Nephron progenitor cell (in vitro differentiated cells): ENCODE measurements around the gene SPDYE4.

Source experiments
- DNase-seq: peaks from one replicate; pipeline ENCODE4 v3.0.0; 2021
- H3K27ac Mint-ChIP-seq: 2 replicates; pipeline ENCODE4 v1.8.0; 2021; ENCODE audit warnings: mild to moderate bottlenecking, moderate library complexity, mixed read lengths
- H3K27me3 Mint-ChIP-seq: 2 replicates; pipeline ENCODE4 v1.8.0; 2021; ENCODE audit warnings: mild to moderate bottlenecking, low read depth, mixed read lengths; ENCODE audit not compliant: poor library complexity
- H3K36me3 Mint-ChIP-seq: 2 replicates; pipeline ENCODE4 v1.8.0; 2021; ENCODE audit warnings: low read depth, mixed read lengths
- H3K4me1 Mint-ChIP-seq: 2 replicates; pipeline ENCODE4 v1.8.0; 2021; ENCODE audit warnings: mixed read lengths
- H3K4me3 Mint-ChIP-seq: 2 replicates; pipeline ENCODE4 v1.8.0; 2021; ENCODE audit warnings: mild to moderate bottlenecking, moderate library complexity, mixed read lengths
- H3K9me3 Mint-ChIP-seq: 2 replicates; pipeline ENCODE4 v1.8.0; 2021; ENCODE audit warnings: mild to moderate bottlenecking, moderate library complexity, mixed read lengths
- CTCF ChIP-seq: fragments of 200-600 bp; sonication (generic); IDR thresholded peaks from 2 replicates; pipeline ENCODE4 v1.5.0; 2021; ENCODE audit warnings: antibody characterized with exemption

Gene SPDYE4

DNA sequence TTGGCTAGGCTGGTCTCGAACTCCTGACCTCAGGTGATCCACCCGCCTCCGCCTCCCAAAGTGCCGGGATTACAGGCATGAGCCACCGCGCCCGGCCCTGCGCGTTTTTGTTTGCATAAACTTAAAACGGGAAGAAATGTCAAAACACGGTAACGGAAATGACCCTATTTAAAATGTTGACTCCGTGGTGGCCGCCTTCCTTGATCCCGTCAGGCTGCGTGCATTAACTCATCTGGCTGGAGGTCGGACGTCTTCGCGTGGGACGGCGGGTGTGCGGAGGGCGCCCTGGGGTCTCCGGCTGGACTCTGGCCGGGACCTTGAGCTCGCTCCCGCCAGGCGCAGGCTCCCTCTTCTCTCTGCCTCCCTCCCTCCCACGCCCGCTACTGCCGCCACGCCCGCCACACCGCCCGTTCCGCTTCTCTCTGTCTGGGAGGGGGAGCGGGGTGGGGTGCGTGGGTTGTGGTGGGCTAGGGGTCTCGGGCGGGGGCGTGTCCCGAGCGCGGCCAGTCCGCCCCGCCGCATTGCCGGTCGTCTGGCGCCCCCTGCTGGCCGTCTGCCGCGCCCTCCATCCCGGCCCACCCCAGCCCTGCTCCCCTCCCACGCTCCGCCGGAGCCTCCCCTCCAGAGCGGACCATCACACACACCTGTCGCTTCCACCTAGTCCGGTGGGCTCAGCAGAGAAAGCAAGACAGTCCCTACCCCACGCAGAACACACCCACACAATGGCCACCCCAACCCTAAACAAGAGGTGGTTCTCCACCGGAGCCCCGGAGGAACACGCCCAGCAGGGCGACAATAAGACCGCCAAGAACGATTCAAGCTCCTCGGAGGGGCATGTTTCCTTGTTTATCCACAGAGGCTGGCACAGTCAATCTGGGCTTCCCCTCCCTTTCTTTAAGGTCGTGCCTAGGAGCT is 12.5 kb downstream of the SPDYE4 start:
- H3K36me3 Mint-ChIP-seq: no peaks in the 10 kb centered on the region
- H3K4me1 Mint-ChIP-seq: peaks cover 21% of the 10 kb centered on the region
- H3K27ac Mint-ChIP-seq: no peak overlapping the region
- H3K27me3 Mint-ChIP-seq: peaks cover 17% of the 10 kb centered on the region
- H3K4me3 Mint-ChIP-seq: peak overlapping the region; percentile 82
- peak; percentile 89 for TF ChIP-seq CTCF
- peak; percentile 96 for DNase-seq
- peaks cover 5% of the 10 kb centered on the region for H3K9me3 Mint-ChIP-seq

- peaks cover 24% of the 10 kb centered on the region for H3K4me1 Mint-ChIP-seq
- peak overlapping the region; percentile 48 for H3K27ac Mint-ChIP-seq
- no peak for DNase-seq
- no peaks in the 10 kb centered on the region for H3K36me3 Mint-ChIP-seq
- peak overlapping the region; percentile 23 for H3K4me3 Mint-ChIP-seq
- no peak for TF ChIP-seq CTCF
- H3K9me3 Mint-ChIP-seq: peaks cover 5% of the 10 kb centered on the region
- peaks cover 21% of the 10 kb centered on the region for H3K27me3 Mint-ChIP-seq
Observed at GRCh38 chr17:8744086-8744785, 14.1 kb downstream of the SPDYE4 start.

DNA sequence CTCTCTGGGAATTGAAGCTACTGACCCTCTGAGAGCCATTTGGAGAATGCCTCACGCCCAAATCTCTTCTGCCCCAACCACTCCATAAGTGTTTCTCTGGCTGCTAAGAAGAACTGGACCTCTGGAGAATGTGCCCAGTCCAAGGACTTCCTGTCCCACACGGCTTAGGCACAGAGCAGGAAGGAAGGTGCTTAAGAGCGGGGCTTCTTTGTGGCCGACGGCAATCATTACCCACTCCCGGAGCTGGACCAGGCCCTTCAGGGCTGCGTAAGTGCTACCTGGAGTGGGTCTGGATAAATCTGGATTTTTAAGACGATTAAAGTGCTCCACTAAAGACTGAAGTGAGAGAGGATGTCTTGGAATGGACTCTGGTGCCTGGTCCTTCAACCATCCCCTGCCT is 15.5 kb downstream of the SPDYE4 start:
- H3K27ac Mint-ChIP-seq: no peak overlapping the region
- TF ChIP-seq CTCF: no peak
- H3K27me3 Mint-ChIP-seq: peaks cover 21% of the 10 kb centered on the region
- H3K36me3 Mint-ChIP-seq: no peaks in the 10 kb centered on the region
- H3K4me3 Mint-ChIP-seq: no peak overlapping the region
- no peak for DNase-seq
- peaks cover 5% of the 10 kb centered on the region for H3K9me3 Mint-ChIP-seq
- peaks cover 36% of the 10 kb centered on the region for H3K4me1 Mint-ChIP-seq

DNA sequence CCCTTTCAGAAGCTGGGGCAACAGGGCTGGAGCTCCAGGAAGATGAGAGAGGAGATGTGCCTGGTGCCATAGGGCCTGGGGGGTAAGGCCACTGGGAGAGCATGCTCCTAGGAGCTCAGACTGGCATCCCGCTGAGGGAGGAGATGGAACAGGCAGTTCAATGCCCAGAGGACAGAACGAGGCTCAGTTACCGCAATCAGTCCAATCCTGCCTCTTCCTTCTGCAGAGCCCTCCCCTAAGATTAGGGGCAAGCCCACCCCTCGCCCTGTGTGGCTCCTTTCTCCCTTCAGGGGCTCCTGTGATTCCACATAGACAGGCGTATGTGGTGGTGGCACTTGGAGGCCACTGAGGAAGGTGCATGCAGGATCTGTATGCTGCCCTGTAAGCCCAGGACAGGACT is 16.1 kb downstream of the SPDYE4 start:
- no peak overlapping the region for H3K4me3 Mint-ChIP-seq
- H3K9me3 Mint-ChIP-seq: no peaks in the 10 kb centered on the region
- DNase-seq: no peak
- no peak overlapping the region for H3K27ac Mint-ChIP-seq
- peaks cover 21% of the 10 kb centered on the region for H3K27me3 Mint-ChIP-seq
- TF ChIP-seq CTCF: no peak
- H3K36me3 Mint-ChIP-seq: no peaks in the 10 kb centered on the region
- peaks cover 37% of the 10 kb centered on the region for H3K4me1 Mint-ChIP-seq

DNA sequence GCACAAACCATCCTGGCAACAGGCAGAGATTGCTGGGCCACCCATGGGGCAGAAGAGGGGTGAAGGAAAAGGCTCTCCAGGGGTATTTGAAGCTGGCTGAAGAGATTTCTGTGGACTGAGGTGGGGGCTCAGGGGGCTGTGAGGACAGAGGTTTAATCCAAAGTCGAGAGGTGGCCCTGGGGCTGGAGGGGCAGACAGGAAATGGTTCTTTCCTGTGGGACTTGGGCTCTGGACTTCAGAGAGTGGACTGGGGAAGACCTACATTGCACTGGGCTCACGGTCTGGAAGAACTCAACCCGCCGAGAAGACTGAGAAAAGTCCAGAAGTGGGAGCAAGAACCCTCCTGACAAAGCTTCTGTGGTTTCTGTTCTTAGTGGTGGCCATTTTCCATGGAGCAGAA is 16.6 kb downstream of the SPDYE4 start:
- H3K27ac Mint-ChIP-seq: no peak overlapping the region
- no peak overlapping the region for H3K4me3 Mint-ChIP-seq
- H3K4me1 Mint-ChIP-seq: peaks cover 37% of the 10 kb centered on the region
- DNase-seq: no peak
- no peaks in the 10 kb centered on the region for H3K36me3 Mint-ChIP-seq
- no peaks in the 10 kb centered on the region for H3K9me3 Mint-ChIP-seq
- TF ChIP-seq CTCF: no peak
- H3K27me3 Mint-ChIP-seq: peaks cover 21% of the 10 kb centered on the region
